NCI-H526 treated with DMSO at 0.1 percent for 48 hours (cell line): ENCODE results near the gene RGS6.

Experiments used
- DNase-seq: peaks from one replicate; lab custom pipeline; 2025; lab: John Stamatoyannopoulos, UW

The RGS6 gene

GRCh38 chr14:72525087-72525915 is 593.1 kb downstream of the RGS6 start:
- DNase-seq, result no peak

- DNase-seq, result no peak
These were observed 595.4 kb downstream of the RGS6 start for GRCh38 chr14:72527591-72527990.

GRCh38 chr14:72528059-72528862 is 596.0 kb downstream of the RGS6 start:
- no peak for DNase-seq

- no peak for DNase-seq
These were observed 596.6 kb downstream of the RGS6 start for GRCh38 chr14:72528863-72529175.

GRCh38 chr14:72532686-72533454 is 600.6 kb downstream of the RGS6 start:
- no peak for DNase-seq

GRCh38 chr14:72535485-72535884 is 603.3 kb downstream of the RGS6 start:
- no peak for DNase-seq

- no peak for DNase-seq
These were observed 606.2 kb downstream of the RGS6 start for GRCh38 chr14:72538387-72538786.

- DNase-seq, result no peak
These were observed 607.6 kb downstream of the RGS6 start for GRCh38 chr14:72539661-72540315.

- no peak for DNase-seq
These were observed 608.6 kb downstream of the RGS6 start for GRCh38 chr14:72540836-72541235.

- no peak for DNase-seq
These were observed 609.3 kb downstream of the RGS6 start for GRCh38 chr14:72541546-72541945.

GRCh38 chr14:72543341-72543740 is 611.1 kb downstream of the RGS6 start:
- no peak for DNase-seq

- DNase-seq, result no peak
These were observed 612.6 kb downstream of the RGS6 start for GRCh38 chr14:72544615-72545387.

- no peak for DNase-seq
These were observed 613.4 kb downstream of the RGS6 start for GRCh38 chr14:72545411-72546311.

GRCh38 chr14:72546344-72547016 is 614.3 kb downstream of the RGS6 start:
- DNase-seq, result no peak

- no peak for DNase-seq
These were observed 615.8 kb downstream of the RGS6 start for GRCh38 chr14:72547999-72548398.

- DNase-seq, result no peak
These were observed 616.8 kb downstream of the RGS6 start for GRCh38 chr14:72549026-72549425.

GRCh38 chr14:72549854-72550253 is 617.6 kb downstream of the RGS6 start:
- DNase-seq, result no peak

- DNase-seq, result no peak
These were observed 618.3 kb downstream of the RGS6 start for GRCh38 chr14:72550513-72550912.

GRCh38 chr14:72552236-72552635 is 620.0 kb downstream of the RGS6 start:
- no peak for DNase-seq

GRCh38 chr14:72553161-72553560 is 620.9 kb downstream of the RGS6 start:
- DNase-seq, result no peak
